HG02588 (cell line): ENCODE data around the gene MAPK8IP1.
"Not testable (repeated sequence)": the region's sequence is repeated elsewhere in the genome, so short reads cannot be mapped to it uniquely, and the experiment has no call there.

Experiments used
- ATAC-seq: cut with Tn5 transposase; IDR thresholded peaks from one replicate; pipeline ENCODE4 v1.9.1; 2021; ENCODE audit warnings: mild to moderate bottlenecking, moderate library complexity; ENCODE audit not compliant: unreplicated experiment

MAPK8IP1 gene

DNA sequence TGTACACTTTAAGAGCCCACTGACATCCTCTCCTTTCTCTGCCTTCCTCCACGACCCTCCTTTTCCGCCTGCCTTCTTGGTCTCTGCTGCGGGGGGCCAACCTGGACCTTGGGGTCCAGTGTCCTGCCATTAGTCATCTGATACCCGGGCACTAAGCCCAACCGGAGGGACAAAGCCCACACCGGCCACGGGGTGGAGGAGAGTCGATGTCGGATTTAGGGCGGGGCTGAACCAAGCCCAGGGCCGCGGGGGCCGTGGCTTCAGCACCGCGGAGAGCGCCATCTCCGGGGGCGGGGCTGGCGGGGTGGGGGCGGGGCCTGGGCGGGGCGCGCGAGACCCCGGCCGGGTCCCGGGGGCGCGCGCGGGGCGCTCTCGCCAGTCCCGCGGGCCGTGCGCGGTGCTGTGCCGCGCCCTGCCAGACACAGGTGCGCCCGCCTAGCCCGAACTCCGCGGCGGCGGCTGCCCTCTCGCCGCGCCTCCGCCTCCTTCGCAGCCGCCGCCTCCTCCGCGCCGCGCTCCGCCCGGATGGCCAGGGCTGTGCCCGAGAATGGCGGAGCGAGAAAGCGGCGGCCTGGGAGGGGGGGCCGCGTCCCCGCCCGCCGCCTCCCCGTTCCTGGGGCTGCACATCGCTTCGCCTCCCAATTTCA, at the start of gene MAPK8IP1:
Gene MAPK8IP1 (plus strand): TSS at position 378 of the 647 bp plus-strand sequence. CDS start 170 bp downstream, at position 548.
- ATAC-seq, result peak; percentile 61

DNA sequence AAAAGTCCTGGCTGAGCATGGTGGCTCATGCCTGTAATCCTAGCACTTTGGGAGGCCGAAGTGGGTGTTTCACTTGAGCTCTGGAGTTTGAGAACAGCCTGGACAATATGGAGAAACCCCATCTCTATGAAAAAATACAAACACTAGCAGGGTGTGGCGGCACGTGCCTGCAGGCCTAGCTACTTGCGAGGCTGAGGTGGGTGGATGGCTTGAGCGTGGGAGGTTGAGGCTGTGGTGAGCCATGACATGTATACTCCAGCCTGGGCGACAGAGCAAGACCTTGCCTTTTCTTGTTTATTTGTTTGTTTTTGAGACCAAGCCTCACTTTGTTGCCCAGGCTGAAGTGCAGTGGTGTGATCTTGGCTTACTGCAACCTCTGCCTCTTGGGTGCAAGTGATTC, 46.2 kb upstream of the MAPK8IP1 start:
- ATAC-seq, result no peak

DNA sequence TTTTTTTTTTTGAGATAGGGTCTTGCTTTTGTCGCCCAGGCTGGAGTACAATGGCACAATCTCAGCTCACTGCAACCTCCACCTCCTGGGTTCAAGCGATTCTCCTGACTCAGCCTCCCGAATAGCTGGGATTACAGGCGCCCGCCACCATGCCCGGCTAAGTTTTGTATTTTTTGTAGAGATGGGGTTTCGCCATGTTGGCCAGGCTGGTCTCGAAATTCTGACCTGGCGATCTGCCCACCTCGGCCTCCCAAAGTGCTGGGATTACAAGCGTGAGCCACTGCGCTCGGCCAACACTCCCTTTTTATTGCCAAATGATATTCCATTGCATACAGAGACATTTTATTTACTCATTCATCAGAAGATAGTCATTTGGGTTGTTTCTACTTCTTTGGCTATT, 45.2 kb upstream of the MAPK8IP1 start:
- ATAC-seq, result not testable (repeated sequence)

DNA sequence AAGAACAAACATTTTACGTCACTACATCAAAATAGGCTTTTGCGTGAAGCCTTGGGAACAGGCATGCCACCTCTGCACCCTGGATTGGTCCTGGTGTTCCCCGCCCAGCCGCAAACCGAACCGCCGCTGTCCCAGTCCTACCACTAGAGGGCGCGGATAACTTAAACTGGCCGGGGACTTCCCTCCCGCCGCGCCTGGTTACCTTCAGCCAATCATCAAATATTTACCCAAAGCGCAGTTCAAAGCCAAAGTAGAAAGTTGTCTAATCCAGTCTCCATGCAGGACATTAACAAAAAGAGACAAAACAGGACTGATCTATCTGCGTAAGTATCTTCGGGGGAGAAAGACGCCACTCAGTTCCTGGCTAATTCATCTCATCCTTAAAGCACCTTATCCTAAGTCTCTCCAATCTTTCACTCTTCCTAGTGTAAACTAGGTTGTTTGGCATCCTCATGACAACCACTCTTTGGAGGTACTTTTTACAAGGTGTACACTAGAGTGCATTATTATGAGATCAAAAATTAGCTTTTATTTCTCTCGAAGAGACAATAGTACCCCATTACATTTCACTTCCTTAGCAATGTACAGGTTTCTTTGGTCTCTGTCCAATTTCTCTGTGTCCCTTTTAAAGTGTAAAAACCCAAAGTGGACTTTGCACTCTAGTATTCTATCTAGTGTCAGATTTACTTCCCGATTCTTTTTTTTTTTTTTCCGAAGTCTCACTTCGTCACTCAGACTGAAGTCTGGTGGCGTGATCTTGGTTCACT, 42.1 kb upstream of the MAPK8IP1 start:
- no peak for ATAC-seq

DNA sequence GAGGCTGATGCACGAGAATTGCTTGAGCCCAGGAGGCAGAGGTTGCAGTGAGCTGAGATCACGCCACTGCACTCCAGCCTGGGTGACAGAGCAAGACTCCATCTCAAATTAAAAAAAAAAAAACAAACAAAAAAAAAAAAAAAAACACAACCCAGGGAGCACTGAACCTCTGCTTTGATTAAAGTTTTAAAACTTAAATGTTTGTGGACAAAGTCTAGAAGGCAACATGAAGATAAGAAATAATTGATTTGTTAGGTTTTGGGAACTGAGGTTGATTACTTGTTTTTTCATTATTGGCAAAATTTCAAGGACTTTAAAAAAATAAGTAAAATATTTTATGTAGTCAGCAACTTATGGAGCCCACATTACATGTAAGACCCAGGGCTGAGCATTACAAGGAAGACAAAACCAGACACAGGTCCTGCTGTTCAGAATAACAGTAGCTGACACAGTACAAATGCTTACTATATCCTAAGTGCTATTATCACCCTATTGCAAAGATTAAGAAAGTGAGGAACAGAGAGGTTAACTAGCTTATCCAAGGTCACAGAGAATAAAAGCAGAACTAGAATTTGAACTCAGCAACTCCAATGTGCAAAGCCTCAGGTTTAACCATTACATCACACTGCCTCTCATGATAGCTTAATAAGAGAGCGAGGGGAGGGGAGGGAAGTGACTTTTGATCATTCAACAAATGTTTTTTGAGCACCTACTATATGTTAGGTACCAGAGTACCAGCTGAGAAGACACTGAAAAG, 40.5 kb upstream of the MAPK8IP1 start:
- ATAC-seq, result no peak

DNA sequence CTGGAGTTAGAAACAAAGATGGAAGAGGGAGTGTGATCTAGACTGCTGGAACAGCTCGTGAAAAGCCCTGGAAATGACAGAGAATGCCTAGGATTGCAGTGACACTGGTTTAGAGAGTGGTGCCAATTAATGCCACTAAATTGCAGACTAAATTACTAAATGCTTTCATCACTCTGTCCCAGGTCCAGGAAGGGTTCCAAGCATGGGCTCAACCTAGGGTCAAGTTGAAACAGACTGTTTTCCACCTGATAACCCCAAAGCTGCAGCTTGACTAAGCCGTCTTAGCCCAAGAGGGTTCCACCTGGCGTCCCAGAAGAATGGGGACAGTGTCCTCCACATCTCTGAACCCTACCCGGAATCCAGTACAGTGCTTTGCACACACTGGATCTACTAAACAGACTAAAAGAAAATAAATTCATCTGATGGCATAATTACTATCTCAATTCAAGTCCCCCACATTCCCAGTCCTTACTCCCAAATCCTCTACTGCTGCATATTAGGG, 39.2 kb upstream of the MAPK8IP1 start:
- ATAC-seq, result no peak

DNA sequence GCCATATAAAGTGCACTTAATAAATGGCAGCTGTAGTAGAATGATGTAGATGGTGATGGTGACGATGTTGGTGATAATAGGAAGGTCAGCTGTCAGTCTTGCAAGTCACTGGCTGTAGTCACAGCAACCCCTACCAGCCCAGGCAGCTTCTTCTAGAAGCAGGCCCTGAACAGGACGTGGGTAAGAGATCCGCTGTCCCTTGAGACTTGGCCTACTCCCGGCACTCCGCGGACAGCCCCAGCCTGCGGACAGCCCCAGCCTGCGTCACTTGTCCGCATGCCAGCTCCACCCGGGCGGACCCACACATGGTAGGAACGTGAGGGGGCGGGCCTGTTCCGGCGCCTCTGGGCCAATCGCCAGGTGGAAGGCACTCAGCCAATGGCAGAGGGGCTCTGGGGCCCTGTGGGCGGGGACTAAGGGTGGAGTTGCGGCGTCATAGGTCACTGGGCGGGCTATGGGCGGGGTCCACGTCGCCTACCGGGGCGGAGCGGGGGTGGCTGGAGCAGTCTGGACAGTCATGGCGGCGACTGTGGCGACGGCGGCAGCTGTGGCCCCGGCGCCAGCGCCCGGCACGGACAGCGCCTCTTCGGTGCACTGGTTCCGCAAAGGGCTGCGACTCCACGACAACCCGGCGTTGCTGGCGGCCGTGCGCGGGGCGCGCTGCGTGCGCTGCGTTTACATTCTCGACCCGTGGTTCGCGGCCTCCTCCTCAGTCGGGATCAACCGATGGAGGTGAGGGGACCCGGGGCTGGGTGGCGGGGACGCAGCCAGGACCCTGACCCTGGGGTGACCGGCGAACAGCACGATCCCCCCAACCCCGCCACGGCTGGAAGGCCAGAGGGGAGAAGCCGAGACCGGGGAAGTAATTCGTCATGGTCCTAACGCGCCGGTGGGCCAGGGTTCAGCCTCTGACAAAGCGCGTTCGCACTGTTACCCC, 38.2 kb upstream of the MAPK8IP1 start, which contains the start of gene CRY2:
Gene CRY2 (plus strand): TSS at position 502 of the 937 bp plus-strand sequence. CDS start 16 bp downstream, at position 518.
- peak; percentile 92 for ATAC-seq

DNA sequence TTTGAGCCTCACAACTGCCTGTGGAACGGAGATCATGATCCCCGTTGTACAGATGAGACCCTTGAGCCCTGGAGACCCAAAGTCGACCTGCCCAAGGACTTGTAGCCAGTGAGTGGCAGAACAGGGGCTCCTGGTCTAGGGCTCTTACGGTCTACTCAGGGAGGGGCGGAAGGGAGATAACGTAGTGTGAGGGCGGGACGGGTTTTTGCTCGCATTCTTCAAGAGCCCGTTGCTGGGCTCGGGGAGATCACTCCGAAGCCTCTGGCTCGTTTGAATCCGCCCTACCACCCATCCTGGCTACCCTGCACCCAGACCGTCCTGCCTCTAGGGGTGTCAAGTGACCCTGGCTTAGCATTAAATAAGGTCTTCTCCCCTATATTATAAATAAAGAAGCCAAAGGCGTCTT, 37.5 kb upstream of the MAPK8IP1 start:
- no peak for ATAC-seq

DNA sequence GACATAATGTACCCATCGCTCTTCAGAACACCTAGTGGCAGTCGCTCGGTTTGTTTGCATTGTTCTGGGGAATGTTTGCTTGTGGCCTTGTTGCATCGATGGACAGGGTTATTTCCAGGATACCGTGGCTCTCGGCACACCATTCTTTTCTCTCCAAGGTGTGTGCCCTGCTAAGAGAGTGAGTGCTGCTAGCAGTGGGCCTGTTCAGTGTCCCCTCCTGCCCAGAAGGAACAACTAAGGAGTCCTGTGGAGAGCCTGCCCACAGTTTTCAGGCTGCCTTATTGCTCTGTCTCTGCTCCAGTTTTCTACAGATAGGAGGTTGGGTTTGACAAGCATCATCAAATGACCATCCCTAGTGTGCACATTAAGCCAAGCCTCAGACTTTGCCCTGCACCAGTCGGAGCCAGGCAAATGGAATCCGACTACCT, 36.8 kb upstream of the MAPK8IP1 start:
- no peak for ATAC-seq

DNA sequence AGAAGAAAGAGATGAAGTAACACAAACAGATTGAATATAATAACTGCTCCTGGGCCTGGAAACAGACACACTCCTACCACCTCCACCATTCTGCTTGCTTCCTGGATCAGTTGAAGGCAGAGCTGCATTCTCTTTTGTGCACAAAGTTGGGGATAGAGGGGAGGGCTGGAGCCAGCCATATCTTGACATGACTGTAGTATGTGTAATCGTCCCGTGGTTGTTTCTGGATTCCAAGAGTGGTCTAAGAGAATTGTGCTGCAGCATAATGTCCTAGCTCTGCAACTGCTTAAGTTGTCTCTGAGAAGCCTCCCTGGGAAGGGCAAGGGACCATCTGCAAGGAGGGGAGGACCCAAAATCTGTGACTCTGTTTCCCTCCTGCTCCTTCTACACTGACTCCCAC, 35.0 kb upstream of the MAPK8IP1 start:
- ATAC-seq, result no peak

DNA sequence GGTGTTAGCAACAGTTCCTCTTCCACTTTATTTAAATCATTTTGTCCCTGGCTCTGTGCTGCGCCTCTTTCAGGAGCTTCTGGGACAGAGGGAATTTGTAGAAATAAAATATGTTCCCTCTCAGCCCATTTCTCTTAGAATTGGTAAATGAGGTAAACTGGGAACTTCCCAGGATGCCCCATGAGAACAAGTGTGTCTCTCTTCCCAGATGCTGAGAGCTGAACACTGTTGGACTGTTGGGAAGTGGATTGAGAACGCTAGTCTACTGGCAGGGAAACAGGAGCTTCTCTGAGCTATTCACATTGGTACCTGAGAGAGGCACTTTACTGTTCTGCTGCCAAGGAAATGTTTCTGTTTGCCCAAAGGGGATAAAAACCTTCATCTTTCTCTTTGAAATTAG, 34.2 kb upstream of the MAPK8IP1 start:
- ATAC-seq, result no peak

DNA sequence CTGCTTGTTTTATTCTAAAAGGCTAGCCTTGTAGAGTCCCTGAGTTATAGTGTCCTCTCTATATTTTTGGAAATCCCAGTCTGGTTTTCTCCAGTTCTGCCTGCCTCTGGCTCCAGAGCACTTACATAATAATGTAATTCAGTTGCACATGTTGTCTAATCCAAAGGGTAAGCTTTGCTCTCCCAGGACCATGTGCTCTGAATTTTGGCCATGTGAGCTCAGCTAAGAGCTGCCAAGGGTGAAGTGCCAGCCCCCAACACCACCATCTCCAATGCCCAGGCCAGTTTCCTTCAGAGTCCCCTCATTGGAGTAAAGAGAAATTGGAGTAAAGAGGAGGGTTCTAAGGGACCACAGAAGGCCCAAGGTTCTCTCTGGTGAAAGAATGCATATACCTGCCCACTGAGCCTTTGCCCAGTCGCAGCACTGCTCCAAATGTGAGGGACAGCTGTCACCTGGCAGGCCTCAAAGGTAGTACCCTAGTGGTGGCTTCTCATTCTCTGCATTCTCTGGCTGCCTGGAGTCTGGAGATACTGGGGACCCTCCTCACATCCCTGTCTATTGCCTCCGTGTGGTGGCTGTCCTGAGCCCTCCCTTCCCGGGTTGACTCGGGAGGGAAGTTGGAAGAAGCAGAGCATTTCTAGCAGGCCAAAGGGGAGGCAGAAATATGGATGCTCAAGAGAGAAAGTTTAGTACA, 33.3 kb upstream of the MAPK8IP1 start:
- no peak for ATAC-seq

DNA sequence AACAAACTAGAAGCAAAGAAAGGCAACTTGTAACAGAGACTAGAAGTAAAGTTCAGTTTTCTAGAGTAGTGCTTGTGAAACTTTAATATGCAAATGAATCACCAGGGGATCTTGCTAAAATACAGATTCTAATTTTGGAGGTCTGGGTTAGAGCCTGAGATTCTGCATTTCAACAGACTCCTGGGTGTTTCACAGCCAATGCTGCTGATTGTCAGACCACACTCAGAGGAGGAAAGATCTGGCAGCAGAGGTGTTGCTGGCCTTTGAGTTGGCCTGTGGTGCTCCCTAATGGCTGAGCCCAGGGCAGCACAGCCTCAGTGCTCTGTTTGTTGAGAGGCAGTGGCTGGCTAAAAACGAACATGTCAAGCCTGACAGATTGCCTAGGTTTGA, 32.7 kb upstream of the MAPK8IP1 start:
- ATAC-seq, result no peak

DNA sequence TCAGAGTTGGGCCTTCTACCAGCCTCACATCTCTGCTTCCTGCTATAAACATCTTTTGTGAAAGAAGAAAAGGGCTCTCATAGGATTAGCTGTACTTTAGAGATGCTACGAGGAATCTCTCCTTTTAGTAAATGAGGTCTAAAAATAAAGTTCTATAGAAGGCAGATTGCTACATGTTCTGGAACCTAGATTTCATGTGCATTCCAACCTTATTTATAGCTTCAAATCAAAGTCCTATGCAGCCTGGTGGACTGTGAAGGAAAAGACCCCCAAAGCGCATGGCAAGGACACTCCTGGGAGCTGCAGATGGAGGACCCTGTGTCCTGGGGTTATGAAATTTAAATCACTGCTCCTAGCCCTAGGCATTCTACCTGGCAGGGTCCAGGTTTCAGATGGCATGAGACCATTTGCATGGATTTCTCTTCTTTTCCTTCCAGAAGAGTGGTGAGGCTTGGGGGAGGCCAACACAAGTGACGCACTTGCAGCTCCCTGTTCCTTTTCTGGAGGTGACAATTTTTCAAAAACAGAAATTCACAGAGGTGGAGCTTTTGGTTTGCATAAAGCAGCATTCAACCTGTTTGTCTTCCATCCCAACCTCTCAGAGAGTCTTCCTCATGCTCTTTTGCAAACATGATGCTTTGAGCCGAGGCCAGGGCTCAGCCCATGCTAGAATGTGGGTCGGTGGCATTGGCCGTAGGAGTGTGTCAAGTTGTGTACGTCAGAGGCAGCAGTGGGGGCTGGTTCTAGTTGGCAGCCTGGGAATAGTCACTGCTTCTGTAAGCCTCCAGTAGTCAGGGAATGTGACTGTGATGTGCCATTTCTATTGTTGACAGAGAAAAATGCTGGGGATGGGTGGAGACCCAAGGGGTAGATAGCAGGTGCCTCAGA, 31.9 kb upstream of the MAPK8IP1 start:
- ATAC-seq, result no peak

DNA sequence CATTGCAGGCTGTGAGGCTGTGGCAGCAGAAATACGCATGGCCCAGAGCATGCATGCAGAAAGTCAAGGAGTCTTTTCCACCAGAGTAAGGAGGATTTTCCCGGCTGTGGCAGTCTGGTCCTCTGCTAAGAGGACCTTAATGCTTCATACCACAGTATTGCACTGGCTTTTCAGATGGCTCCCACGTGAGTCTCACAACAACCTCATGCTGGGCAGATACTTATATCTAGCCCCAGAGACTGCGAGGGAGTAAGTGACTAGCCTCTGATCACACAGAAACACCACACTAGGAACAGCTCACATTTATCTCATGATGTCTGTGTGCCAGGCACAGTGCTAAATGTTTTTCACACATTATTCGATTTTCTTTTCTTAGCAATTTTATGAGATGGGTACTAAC, 30.1 kb upstream of the MAPK8IP1 start:
- no peak for ATAC-seq

DNA sequence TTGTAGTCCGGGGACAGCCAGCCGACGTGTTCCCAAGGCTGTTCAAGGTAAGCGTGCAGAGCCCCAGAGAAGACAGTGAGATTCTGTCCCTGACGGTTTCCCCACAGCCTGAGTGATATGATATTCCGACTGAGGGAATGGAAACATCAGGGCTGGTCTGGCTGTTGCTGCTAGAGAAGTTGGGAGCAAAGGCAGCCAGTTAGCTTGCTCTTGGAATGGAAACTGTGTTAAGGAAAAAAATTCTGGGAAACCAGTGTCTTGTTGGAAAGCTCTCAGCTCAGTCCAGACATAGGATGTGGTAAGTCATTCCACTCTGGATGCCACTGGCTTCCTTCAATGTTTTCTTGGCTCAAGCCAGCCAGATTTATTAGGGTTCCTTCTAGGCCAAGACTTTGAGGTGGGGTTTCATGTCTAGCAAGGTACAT, 29.4 kb upstream of the MAPK8IP1 start:
- ATAC-seq, result no peak

DNA sequence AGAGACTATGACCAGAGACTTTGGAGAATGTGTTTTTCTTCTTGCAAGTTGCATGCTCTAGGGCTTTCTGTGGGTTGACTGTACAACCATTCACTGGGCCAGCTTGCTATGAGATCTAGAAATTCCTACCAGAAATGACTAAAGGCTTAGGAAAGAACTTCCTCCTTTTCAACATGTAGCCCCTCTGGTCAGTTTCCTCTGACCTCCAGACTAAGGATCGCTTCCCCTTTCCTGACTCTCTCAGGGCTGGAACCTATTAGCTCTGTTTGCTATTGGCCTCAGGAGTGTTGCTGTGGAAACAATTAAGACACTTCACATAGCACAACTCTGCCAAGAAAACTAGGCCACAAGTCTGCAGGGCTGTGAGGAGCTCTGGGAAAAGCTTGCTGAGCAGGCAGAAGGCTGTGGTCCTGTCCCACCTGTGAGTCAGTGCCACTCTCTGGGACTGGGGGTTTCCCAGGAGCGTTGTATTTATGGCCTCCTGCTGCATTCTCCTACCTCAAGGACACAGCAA, 27.4 kb upstream of the MAPK8IP1 start:
- ATAC-seq, result no peak

DNA sequence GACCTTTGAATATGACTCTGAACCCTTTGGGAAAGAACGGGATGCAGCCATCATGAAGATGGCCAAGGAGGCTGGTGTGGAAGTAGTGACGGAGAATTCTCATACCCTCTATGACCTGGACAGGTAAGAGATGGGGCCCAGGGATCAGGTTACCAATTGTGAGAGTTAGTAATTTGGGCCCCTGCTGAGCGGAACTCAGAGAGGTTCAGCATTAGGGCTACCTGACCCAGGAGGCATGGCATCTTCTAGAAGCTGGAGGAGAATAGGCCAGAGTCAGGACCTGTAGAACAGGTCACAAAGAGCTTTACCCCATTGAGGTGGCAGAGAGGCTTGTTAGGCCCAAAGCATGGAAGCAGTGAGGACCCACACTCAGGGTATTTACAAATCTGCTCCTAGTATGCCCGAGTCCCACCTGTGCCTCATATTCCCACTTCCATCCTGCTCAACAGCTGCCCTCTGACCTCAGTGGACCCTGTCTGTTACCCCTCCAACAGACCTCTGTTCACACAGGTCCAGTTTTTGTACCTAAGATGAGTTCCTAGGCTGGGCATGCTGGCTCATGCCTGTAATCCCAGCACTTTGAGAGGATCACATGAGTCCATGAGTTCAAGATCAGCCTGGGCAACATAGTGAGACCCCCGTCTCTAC, 26.6 kb upstream of the MAPK8IP1 start:
- no peak for ATAC-seq
